HUDEP-2 (cell line): Measurements from ENCODE around the gene PICALM.
"Not testable (repeated sequence)": the region's sequence is repeated elsewhere in the genome, so short reads cannot be mapped to it uniquely, and the experiment has no call there.

ENCODE experiments used
- DNase-seq, 76 experiments: peaks; one replicate each; lab custom pipeline; 2025; ENCODE audit not compliant: unreplicated experiment in 76 of 76; lab: John Stamatoyannopoulos, UW

The PICALM gene

DNA sequence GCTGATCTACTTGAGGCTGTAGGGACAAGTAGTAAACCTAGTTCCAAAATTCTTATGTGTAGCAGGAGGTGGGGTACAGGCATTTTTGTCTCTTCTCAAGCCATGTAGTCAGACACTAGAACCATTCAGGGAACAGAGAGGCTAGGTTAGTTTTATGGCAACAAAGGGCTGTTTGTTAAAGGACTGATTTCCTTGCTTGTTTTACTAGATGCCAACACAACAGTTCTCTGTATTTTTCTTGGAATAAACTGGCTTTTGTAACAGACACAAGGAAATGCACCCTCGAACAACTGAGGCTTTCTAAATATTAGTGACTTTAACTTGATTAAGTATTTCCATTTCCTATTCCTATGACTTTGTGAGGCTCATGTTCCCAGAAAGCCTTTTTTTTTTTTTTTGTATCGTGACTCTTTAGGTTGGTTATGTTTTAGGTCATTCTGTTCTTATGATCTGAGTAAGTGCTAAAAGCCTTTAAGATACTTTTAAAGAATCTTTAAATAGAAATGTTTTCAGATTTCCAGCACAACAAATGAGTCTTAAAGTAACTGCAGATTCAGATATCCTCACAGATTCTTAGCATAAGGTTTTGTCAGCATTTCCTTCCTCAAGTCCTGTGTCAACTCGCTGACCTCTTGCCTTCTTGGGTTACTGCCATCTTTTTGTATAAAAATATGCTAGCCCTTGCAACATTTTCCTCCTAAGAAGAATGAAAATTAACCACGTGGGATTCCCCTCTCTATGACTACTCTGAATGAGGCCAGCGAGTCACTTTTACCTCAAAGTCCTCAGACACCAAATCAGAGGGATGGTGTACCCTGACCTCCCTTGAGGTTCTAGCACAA is 121.2 kb downstream of the PICALM start:
- no peak for DNase-seq

DNA sequence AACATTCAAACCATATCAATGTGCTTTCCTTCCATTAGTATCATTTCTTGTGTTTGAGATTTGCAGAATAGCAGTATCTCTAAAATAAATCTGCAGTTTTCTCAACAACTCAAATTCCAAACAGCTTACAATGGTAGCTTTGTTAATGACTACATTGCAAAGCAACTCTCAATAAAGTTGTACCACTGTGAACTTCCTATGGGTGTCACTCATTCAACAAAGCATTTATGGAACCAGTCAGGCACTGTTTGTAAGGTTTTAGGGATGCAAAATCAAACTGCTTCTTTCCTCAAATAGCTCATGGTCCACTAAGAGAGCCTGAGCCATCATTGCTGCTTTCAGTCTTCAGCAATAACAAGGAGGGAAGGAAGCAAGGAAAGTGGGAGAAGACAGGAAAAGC is 122.7 kb downstream of the PICALM start:
- no peak for DNase-seq

GRCh38 chr11:85945788-85946187 is 123.1 kb downstream of the PICALM start:
- DNase-seq = no peak

GRCh38 chr11:85945296-85945695 is 123.6 kb downstream of the PICALM start:
- no peak for DNase-seq

GRCh38 chr11:85941380-85941973 is 127.4 kb downstream of the PICALM start:
- DNase-seq = peak in 37 of 76 experiments; percentile 1 to 55 (median 18)

DNA sequence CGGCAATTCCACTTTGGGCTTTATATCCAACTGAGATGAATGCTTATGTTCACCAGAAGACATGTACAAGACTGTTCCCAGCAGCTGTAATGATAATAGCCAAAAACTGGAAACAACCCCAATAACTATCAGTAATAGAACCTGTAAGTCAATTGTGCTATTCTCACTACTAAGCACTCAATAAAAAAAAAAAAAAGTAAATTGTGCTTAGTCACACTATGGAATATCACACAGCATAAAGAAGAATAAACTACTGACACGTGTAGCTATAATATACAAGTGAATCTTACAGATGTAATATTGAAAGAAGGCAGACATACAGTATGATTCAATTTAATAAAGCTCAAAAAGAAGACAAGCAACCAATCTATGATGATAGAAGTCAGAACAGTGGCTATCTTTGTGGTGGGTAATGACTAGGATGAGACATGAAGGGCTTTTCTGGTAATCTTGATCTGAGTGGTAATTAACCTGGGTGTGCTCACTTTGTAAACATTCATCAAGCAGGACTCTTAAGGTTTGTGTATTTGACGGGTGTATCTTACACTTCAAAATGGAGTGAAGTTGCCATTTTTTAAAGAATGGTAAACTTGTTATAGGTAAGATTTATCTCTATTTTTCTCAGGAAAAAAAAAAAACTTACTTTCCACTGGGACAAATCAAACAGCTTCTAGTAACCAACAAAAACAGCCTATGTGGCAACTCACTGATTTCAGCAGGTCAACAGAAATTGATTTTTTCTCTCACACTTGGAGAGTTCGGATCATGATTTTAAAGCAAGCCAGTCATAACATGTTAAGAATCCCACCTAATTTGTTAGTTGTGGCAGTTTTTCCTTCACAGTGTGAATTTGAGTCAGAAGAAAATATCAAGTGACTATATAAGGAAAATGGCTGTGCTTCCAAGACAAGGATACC is 129.5 kb downstream of the PICALM start:
- no peak for DNase-seq

GRCh38 chr11:85937835-85938234 is 131.0 kb downstream of the PICALM start:
- DNase-seq = no peak

DNA sequence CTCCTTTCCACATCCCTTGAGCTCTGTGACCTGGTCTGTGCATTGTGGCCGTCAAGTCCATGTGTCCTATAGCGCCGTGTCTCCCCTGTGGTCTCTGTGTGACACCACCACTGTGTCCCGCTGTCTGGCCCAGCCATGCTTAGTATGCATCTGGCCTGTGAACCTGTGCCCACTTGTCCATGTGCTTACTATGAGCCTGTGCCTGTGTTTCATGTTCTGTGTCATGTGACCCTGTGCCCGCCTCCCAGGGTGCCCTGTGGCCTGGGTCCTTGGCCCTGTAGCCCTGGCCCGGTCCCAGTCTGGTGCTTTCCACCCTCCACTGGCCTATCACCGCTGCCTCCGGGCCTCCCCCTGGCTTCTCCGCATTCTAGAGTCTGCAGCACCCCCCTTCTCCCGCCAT is 133.1 kb downstream of the PICALM start:
- DNase-seq = no peak

GRCh38 chr11:85934596-85935169 is 134.2 kb downstream of the PICALM start:
- no peak for DNase-seq

- no peak for DNase-seq
Observed at GRCh38 chr11:85930879-85931366, 138.0 kb downstream of the PICALM start.

DNA sequence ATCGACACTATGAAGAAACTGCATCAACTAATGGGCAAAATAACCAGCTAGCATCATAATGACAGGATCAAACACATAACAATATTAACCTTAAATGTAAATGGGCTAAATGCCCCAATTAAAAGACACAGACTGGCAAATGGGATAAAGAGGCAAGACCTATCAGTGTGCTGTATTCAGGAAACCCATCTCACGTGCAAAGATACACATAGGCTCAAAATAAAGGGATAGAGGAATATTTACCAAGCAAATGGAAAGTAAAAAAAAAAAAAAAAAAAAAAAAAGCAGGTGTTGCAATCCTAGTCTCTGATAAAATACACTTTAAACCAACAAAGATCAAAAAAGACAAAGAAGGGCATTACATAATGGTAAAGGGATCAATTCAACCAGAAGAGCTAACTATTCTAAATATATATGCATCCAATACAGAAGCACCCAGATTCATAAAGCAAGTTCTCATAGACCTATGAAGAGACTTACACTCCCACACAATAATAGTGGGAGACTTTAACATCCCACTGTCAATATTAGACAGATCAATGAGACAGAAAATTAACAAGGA is 142.2 kb downstream of the PICALM start:
- not testable (repeated sequence) for DNase-seq

DNA sequence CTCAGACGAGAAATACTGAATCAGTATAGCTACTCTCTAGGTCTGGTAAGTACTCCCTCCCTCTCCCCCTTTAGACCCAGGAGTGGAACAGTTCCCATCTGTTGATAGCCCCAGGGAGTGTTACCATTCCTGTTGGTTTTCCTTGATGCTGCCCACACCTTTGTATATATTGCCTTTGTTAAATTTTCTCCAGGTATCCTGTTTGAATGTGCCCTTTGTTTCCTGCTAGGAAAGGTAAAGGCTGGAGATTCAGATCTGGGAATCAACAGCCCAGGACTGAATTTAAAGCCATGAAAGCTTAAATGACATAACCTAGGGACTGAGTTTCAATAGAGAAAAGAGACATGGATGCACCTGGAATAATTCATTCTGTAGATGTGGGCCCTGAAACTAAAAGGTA is 145.4 kb downstream of the PICALM start:
- no peak for DNase-seq

DNA sequence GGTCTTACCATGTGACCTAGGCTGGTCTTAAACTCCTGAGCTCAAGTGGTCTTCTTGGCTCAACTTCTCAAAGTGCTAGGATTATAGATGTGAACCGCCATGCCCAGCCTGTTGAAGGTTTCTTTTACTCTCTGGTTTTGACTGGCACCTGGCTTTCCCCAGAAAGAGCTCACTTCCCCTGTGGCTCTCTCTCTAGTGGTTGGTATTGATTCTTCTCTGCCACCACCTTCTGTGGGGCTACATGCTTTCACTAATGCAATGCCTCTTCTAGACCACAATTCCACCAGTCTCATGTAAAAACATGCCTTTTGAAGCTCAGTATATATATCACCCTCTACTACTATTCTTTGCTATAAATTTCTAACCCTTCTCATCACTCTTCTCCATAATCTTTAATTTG is 146.5 kb downstream of the PICALM start:
- DNase-seq = no peak

DNA sequence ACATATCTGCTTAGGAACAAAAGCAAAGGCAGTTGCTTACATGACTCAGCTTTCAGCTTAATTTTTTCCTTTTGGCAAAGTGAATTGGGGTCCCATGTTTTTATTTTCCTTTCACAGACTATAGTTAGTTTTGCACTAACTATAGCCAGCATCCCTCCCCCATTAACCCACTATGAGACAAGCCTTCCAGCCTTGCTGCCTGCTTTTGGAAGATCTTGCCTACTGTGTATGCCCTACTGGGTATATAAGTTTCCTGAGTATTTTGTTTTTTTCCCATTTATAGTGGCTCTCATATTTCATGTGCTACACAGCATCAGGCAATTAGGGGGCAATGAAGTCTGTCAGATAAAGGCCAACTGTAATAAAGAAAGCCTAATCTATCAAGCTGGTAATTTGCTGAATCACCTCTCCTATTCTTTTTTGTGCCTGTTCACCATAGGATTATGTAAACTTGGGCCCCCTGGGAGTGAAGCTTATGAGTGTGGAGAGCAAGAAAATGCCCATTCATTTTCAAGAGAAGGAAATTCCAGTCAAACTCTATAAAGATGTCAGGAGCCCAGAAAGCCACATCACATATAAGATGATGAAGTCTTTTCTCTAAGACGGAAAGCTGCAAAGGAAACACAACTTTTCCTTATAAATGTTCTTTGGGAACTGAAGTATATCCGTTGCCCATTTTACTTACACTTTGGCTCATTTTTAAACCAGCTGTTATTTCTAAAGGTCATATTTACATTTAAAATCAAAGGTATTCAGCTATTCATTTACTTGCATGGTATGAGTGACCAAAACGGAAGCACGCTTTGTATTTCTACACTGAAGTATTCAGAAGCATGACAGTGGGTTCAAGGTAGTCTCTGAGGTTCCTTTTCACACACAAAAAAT is 149.7 kb downstream of the PICALM start:
- no peak for DNase-seq

GRCh38 chr11:85914425-85914824 is 154.5 kb downstream of the PICALM start:
- DNase-seq = no peak

GRCh38 chr11:85913513-85913912 is 155.4 kb downstream of the PICALM start:
- no peak for DNase-seq

- no peak for DNase-seq
Observed at GRCh38 chr11:85912414-85912813, 156.5 kb downstream of the PICALM start.
